Ovary (tissue), 9 donors: Measurements from ENCODE around the gene LRRC56. TPM values are rescaled to one million over a fixed set of nuclear protein-coding genes. Genes with fewer than 3 reads are reported as not detected.

Experiments used
- DNase-seq, 5 donors: peaks; one replicate each; pipeline ENCODE4 v3.0.0-alpha.2; 2019 to 2020
- H3K27ac ChIP-seq, 2 donors: fragments of 200-600 bp; one replicate each; pipeline versions ENCODE4 v1.5.1 to v1.8.0; 2019 to 2022
- H3K27me3 ChIP-seq: fragments of 200-600 bp; one replicate; pipeline ENCODE4 v1.8.0; 2022
- H3K36me3 ChIP-seq: fragments of 200-600 bp; sonication (generic); one replicate; pipeline ENCODE4 v1.5.1; 2019
- H3K4me1 ChIP-seq: one replicate; pipeline ENCODE4 v1.8.1; 2013; ENCODE audit warnings: mild to moderate bottlenecking, moderate library complexity; ENCODE audit not compliant: insufficient read depth
- H3K4me3 ChIP-seq: fragments of 200-600 bp; sonication (generic); one replicate; pipeline ENCODE4 v1.5.1; 2017
- H3K9me3 ChIP-seq, 2 donors: fragments of 200-600 bp in 1 of 2; sonication (generic) in 1 of 2; one replicate each; pipeline versions ENCODE4 v1.5.1 to v1.8.1; 2013 to 2019; ENCODE audit warnings: mild to moderate bottlenecking in 1 of 2, moderate library complexity in 1 of 2
- CTCF ChIP-seq, 3 donors: fragments of 450-650 bp in 2 of 3; fragments of 200-600 bp in 1 of 3; IDR thresholded peaks; one replicate each; pipeline versions ENCODE4 v1.5.1 to v1.8.0; 2016 to 2022; ENCODE audit warnings: antibody characterized with exemption in 3 of 3, mild to moderate bottlenecking in 1 of 3
- EP300 ChIP-seq: sonication (generic); formaldehyde crosslinking; IDR thresholded peaks from one replicate; pipeline ENCODE4 v1.6.1; 2017; ENCODE audit warnings: antibody characterized with exemption
- POLR2A ChIP-seq: fragments of 450-650 bp; IDR thresholded peaks from one replicate; pipeline ENCODE4 v1.6.1; 2017; ENCODE audit warnings: antibody characterized with exemption, mild to moderate bottlenecking, moderate library complexity
- WGBS, 3 donors: extraction: QIAGEN DNeasy Blood & Tissue Kit in 1 of 3; methylation state at CpG; one replicate each; pipeline versions ENCODE4 v1.1.5 to v1.1.7; 2013 to 2017; 5-methylcytosine and 5-hydroxymethylcytosine counted together
- intact Hi-C, 4 donors: fragments of 100-400 bp; cut with DNase I; formaldehyde crosslinking; loops; one replicate each; pipeline versions ENCODE4 v1.11.0 to v1.15.1; 2022 to 2023
- polyA plus RNA-seq, 2 donors: library from polyadenylated mRNA; stranded (reverse); fragments of 200-250 nt in 1 of 2; fragments of 350-450 nt in 1 of 2; fragmentation: Illumina TruSeq in 1 of 2; extraction: RNeasy Lipid Tissue Mini Kit (QIAGEN cat#74804) in 1 of 2; gene quantifications; one replicate each; pipeline ENCODE4 v1.2.3, GENCODE V29; 2013 to 2014
- total RNA-seq, 7 donors: library from RNA; depleted of rRNA in 2 of 7; stranded (reverse); fragments of >200 nt in 2 of 7; fragmentation: NEBNext Ultra II Directional in 3 of 7; extraction: Animal tissue kit (Norgen Biotek cat#: 25700) in 3 of 7; gene quantifications; one replicate each; pipeline versions ENCODE4 v1.1.0 to v1.2.4, GENCODE V29; 2016 to 2023
- donor health status: DM: no; HTN: no; CAD: no; lungs with moderate emphysema.
- donor health status: DM: no; HTN: no; CAD: no.
- donor health status: Bipolar disorder and iron deficiency.
- donor health status: DM: yes; HTN: yes; CAD: no.
- donor health status: DM: no; HTN: no; CAD: no.
- donor health status: DM: yes; HTN: yes; CAD: no.

Gene LRRC56
- total and polyA plus RNA-seq, 9 donors: 0.60 to 6.2 (median 2.0) TPM; not detected in 1

- H3K27ac ChIP-seq: no peak overlapping the region
- intact Hi-C loops: no loop called here
- 78 to 84% (median 81%) methylated on average over 21 of the region's 21 CpGs for WGBS, 3 donors
- no peaks in the 10 kb centered on the region for H3K4me1 ChIP-seq
- TF ChIP-seq EP300: no peak
- no peak for TF ChIP-seq CTCF (IDR thresholded peaks at IDR 0.05)
- no peaks in the 10 kb centered on the region for H3K27me3 ChIP-seq
- no peaks in the 10 kb centered on the region for H3K36me3 ChIP-seq
- no peaks in the 10 kb centered on the region for H3K9me3 ChIP-seq
- no peak overlapping the region for H3K4me3 ChIP-seq
- DNase-seq: no peak
Measured at GRCh38 chr11:593347-593746, 56.0 kb downstream of the LRRC56 start.

- Histone ChIP-seq H3K4me3 (no peak overlapping the region), H3K4me1 (no peaks in the 10 kb centered on the region), H3K27me3 (no peaks in the 10 kb centered on the region), H3K36me3 (no peaks in the 10 kb centered on the region), H3K9me3 (no peaks in the 10 kb centered on the region), H3K27ac (no peak overlapping the region)
- intact Hi-C loops: no loop called here
- DNase-seq: no peak
- 87 to 89% (median 88%) methylated on average over 10 of the region's 10 CpGs for WGBS, 3 donors
- TF ChIP-seq EP300: no peak
- no peak for TF ChIP-seq POLR2A
- no peak for TF ChIP-seq CTCF (IDR thresholded peaks at IDR 0.05)
Measured at GRCh38 chr11:595400-595799, 58.1 kb downstream of the LRRC56 start.

- WGBS, 3 donors: 84 to 91% (median 86%) methylated on average over 10 of the region's 10 CpGs
- DNase-seq: no peak
- intact Hi-C loops: no loop called here
Measured at GRCh38 chr11:596374-596773, 59.0 kb downstream of the LRRC56 start.

GRCh38 chr11:597166-597725, 59.9 kb downstream of the LRRC56 start:
- H3K4me1 ChIP-seq: no peaks in the 10 kb centered on the region
- no peak overlapping the region for H3K27ac ChIP-seq
- no peak overlapping the region for H3K4me3 ChIP-seq
- no peaks in the 10 kb centered on the region for H3K36me3 ChIP-seq
- no peaks in the 10 kb centered on the region for H3K9me3 ChIP-seq
- WGBS, 3 donors: 77 to 86% (median 83%) methylated on average over 22 to 29 of the region's 29 CpGs
- H3K27me3 ChIP-seq: no peaks in the 10 kb centered on the region
- no peak for DNase-seq
- intact Hi-C loops: no loop called here
- no peak for TF ChIP-seq POLR2A
- TF ChIP-seq EP300: no peak
- TF ChIP-seq CTCF (IDR thresholded peaks at IDR 0.05): no peak

More at GRCh38 chr11:596374-596773, 59.0 kb downstream of the LRRC56 start:
- H3K36me3 ChIP-seq: no peaks in the 10 kb centered on the region
- H3K4me1 ChIP-seq: no peaks in the 10 kb centered on the region
- H3K9me3 ChIP-seq: no peaks in the 10 kb centered on the region
- H3K27me3 ChIP-seq: no peaks in the 10 kb centered on the region
- no peak overlapping the region for H3K27ac ChIP-seq
- no peak overlapping the region for H3K4me3 ChIP-seq
- TF ChIP-seq POLR2A (no peak), EP300 (no peak), CTCF (IDR thresholded peaks at IDR 0.05) (no peak)
